ENCODE results near the gene ZGLP1. TPM values are rescaled to one million over a fixed set of nuclear protein-coding genes. Genes with fewer than 3 reads are reported as not detected.

ZGLP1 gene
- total RNA-seq, 2 experiments from 2014 or later = 5.7 to 8.8 TPM

- Histone ChIP-seq H2AFZ (ENCODE audit: low read length) (no peak overlapping the region), H3K4me3 (ENCODE audit: low read depth, low read length, poor library complexity, severe bottlenecking) (no peak overlapping the region), H3K79me2 (ENCODE audit: insufficient read depth, low read depth, low read length) (no peaks in the 10 kb centered on the region), H3K9me3 (ENCODE audit: low read length) (no peaks in the 10 kb centered on the region), H3K4me1 (ENCODE audit: insufficient read depth, low read length, poor library complexity, severe bottlenecking) (no peaks in the 10 kb centered on the region), H3K27ac (ENCODE audit: low read depth, low read length, poor library complexity, severe bottlenecking) (no peak overlapping the region), H3K36me3 (ENCODE audit: insufficient read depth, low read length) (0 out of 2 replicates have a peak, but pooled peaks cover 8% of the 10 kb centered on the region), H3K9me2 (ENCODE audit: insufficient read depth, low read length) (no peaks in the 10 kb centered on the region), H3K4me2 (ENCODE audit: low read length) (no peak overlapping the region), H4K20me1 (ENCODE audit: insufficient read depth, low read length) (no peaks in the 10 kb centered on the region)
- no TSS peak for BruUV-seq (replicated peaks)
- intact Hi-C loops (cut with micrococcal nuclease; ENCODE audit: unreplicated experiment) = no loop called here
- TF ChIP-seq, protein P1, sequence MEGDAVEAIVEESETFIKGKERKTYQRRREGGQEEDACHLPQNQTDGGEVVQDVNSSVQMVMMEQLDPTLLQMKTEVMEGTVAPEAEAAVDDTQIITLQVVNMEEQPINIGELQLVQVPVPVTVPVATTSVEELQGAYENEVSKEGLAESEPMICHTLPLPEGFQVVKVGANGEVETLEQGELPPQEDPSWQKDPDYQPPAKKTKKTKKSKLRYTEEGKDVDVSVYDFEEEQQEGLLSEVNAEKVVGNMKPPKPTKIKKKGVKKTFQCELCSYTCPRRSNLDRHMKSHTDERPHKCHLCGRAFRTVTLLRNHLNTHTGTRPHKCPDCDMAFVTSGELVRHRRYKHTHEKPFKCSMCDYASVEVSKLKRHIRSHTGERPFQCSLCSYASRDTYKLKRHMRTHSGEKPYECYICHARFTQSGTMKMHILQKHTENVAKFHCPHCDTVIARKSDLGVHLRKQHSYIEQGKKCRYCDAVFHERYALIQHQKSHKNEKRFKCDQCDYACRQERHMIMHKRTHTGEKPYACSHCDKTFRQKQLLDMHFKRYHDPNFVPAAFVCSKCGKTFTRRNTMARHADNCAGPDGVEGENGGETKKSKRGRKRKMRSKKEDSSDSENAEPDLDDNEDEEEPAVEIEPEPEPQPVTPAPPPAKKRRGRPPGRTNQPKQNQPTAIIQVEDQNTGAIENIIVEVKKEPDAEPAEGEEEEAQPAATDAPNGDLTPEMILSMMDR (conservative IDR thresholded peaks at IDR 0.05; ENCODE audit: low read length) = no peak
- no peak for TF ChIP-seq EZH2phosphoT487 (IDR thresholded peaks at IDR 0.05; ENCODE audit: borderline replicate concordance, low read depth, low read length)
- DNase-seq (ENCODE audit: low spot score) = no peak
- ChIA-PET POLR2A (interaction anchor here (1.0 kb wide), 1 partner anchor 18 kb away, joined by 4 read pairs; no protein-coding TSS in a partner anchor), CTCF (ENCODE audit: unreplicated experiment) (no interaction called here)
These were observed 31.6 kb downstream of the ZGLP1 start for GRCh38 chr19:10277795-10278589.

- Histone ChIP-seq H3K4me1 (ENCODE audit: insufficient read depth, low read length, poor library complexity, severe bottlenecking) (peaks cover 29% of the 10 kb centered on the region), H3K36me3 (ENCODE audit: insufficient read depth, low read length) (0 out of 2 replicates have a peak, but pooled peaks cover 3% of the 10 kb centered on the region), H3K79me2 (ENCODE audit: insufficient read depth, low read depth, low read length) (0 out of 2 replicates have a peak, but pooled peaks cover 5% of the 10 kb centered on the region), H4K20me1 (ENCODE audit: insufficient read depth, low read length) (no peaks in the 10 kb centered on the region), H3K4me2 (ENCODE audit: low read length) (no peak overlapping the region), H2AFZ (ENCODE audit: low read length) (no peak overlapping the region), H3K9me2 (ENCODE audit: insufficient read depth, low read length) (no peaks in the 10 kb centered on the region), H3K9me3 (ENCODE audit: low read length) (no peaks in the 10 kb centered on the region), H3K4me3 (ENCODE audit: low read depth, low read length, poor library complexity, severe bottlenecking) (no peak overlapping the region), H3K27ac (ENCODE audit: low read depth, low read length, poor library complexity, severe bottlenecking) (no peak overlapping the region)
- intact Hi-C loops (cut with micrococcal nuclease; ENCODE audit: unreplicated experiment) = no loop called here
- no TSS peak for BruUV-seq (replicated peaks)
- DNase-seq (ENCODE audit: low spot score) = no peak
- ChIA-PET POLR2A (no interaction called here), CTCF (ENCODE audit: unreplicated experiment) (no interaction called here)
- TF ChIP-seq, protein P1 (conservative IDR thresholded peaks at IDR 0.05; ENCODE audit: low read length) = no peak
- no peak for TF ChIP-seq EZH2phosphoT487 (IDR thresholded peaks at IDR 0.05; ENCODE audit: borderline replicate concordance, low read depth, low read length)
These were observed 35.0 kb downstream of the ZGLP1 start for GRCh38 chr19:10274589-10274988.

Measured in OCI-LY7 (cell line).